Fibroblast of upper back skin (primary cell): Measurements from ENCODE around the gene ST6GALNAC4.

Source experiments
- DNase-seq: peaks from one replicate; pipeline ENCODE4 v3.0.0-alpha.2; 2013

Gene ST6GALNAC4

DNA sequence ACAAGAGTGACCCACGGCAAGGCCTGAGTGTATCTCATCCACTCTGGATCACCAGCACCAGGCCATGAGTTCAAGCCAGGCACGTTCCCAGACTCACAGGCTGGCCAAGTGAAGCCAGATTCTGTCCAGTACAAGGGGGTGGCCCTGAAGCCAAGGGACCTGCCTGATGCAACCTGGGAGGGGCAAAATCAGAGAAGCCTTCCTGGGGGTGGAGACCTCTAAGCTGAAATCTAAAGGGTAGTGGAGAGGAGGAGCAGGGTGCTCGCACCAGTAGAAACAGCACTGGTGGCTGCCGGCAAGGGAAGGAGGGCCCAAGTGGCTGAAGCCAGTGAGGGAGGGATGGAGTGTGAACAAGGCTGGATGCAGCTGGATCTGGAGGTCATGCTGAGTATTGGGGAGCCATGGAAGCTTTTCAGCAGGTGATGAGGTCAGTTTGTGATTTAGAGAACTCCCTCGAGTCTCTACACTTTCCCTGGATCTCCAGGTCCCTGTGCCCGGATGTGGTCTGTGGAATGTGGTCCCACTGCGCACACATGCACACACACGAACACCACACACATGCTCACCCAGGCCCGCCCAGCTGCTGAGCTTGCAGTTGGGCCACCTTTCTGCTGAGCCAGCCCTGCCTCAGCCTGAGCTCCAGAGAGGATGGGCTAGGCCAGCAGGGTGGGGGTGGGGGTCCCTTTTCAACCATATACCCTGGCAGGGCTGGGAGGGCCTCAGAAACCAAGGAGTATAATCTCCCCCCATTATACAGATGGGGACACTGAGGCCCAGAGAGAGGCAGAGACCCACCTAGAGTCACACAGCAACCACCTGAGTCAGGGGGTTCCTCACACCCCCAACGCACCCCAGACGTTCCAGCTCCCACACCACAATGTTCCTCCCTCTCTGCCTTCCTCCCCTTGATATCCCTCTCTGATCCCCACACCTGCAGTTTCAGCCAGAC lies 12.1 kb upstream of the ST6GALNAC4 start:
- DNase-seq = no peak

DNA sequence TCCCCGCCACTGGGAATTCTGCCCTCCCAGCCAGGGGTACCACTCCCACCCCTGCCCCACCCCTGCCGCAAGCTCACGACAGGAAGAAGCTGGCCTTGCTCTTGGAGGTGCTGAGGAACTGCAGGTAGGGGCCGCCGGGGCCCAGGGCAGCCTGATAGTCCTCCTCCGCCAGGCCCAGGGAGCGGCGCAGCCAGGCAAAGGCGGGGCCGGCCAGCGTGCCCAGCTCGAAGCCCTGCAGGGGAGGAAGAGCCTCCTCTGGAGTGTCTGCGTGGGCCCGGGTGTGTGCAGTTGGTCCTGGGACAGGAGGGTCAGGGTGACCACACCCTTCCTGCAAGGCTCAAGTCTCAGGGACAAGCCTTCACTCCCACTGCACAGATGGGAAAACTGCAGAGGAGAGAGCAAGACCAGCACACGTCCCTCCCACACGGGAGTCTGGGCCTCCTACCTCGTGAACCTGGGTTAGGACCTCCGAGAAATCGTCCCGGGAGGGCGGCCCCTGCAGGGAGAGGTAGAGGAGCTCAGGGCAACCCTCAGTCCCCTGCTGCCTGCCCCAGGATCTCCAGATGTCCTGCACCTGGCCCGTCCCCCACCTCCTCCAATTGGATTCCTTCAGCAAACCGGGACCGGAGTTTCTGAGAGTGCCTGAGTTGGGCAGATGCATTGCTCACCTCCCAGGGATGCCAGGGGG lies 11.3 kb upstream of the ST6GALNAC4 start:
- no peak for DNase-seq

DNA sequence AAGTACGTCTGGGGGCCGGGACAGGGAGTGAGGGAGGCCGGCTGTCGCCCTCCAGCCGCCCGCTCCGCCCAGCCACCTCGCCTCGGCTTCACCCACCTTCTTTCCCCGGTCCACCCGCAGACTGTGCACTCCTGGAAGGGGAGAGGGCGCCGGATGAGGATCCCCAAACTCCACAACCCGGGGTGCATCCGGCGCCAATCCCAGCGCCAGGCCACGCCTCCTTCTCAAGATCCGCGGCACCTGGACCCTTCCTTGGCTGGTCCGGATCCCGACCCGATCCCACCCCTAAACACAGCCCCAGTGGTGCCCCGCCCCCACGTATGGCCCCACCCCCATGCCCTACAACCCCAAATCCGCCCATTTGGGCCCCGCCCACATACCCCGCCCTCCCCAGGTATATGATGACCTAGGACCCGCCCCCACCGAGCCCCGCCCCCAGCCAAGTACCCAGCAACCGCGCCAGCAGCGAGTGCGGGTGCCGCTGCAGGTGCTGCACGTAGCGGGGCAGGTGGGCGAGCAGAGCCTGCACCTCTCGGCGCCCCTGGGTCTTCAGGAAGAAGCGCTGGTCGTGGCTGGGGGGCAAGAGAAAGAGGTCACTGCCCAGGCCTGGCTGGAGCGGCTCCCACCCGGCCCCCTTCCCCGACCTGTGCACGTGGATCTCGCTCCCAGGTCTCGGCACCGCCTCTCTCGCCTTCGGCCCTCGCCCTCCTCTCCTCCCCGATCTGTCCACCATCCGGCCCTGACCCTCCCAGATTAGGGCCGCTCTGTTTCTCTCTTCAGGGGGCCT lies 10.6 kb upstream of the ST6GALNAC4 start:
- DNase-seq = no peak

DNA sequence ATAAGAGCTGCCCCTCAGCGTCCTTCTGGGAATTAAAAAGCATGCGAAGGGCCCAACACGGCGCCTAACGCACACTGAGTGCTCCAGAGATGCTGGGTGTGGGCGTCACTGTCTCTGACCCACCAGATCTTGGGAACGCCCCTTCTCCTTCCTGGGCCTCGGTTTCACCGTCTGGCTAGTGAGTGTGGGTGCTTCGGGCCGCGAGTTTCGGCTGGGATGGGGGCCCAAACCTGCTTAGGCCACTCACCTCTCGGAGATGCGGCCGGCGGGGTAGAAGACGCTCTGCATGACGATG lies 10.0 kb upstream of the ST6GALNAC4 start:
- no peak for DNase-seq

DNA sequence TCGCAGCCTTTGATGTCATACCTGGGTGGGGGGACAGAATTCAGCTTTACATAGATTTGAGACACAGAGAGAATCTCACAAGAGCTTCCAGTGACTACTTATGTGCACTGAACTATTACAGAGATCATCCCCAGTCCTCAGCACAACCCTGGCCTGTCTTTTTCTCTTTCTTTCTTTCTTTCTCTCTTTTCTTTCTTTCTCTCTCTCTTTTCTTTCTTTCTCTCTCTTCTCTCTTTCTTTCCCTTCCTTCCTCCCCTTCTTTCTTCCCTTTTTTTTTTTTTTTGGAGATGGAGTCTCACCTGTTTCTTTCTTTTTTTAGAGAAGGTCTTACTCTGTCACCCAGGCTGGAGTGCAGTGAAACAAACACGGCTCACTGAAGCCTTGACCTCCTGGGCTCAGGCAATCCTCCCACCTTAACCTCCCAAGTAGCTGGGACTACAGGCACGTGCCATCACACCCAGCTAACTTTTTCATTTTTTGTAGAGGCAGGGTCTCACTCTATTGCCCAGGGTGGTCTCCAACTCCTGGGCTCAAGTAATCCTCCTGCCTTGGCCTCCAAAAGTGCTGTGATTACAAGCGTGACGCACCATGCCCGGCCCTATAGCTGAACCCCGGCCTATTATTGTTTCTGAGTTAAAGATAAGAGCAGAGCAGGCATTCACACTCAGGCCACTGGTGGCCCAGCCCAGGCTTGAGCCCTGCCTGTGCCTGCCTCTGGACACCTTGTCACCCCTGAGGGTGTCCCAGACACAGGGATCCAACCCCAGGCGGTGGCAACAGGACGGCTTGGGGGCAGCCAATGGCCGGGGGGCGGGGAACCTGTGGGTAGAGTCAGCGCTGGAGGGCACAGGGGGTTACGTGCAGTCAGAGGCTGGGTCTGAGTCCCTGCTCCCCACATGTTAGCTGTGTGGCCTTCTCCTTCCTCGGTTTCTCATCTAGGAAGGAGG lies 9.4 kb upstream of the ST6GALNAC4 start:
- no peak for DNase-seq

DNA sequence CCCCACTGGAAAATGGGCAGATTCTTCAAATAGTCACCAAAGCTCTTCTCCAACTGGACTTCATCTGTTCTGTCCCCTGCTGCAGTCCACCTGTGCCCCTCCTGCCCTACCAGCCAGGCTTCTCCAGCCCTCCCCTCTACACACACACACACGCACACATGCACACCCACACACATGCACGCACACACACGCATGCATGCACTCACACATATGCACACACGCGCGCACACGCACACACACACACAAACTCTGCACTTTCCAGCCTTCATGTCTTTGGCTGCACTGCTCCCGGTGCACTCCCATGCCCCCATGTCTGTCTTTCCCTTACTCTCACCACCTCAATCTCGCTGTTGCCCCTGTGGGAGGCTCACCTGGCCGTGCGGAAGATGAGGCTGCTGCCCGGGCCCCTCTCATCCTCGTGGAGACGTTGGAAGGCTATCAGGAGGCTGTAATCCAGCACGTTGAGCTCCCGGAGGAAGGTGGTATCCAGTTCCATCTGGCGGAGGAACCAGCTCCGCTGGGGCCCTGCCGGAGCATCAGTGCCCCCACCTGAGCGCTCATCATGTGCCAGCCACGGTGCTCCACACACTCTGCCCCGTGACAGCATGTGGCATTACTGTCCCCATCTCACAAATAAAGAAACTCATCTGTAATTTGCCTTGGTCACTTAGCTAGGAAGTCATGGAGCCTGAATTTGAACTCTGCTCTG lies 8.0 kb upstream of the ST6GALNAC4 start:
- DNase-seq = no peak

DNA sequence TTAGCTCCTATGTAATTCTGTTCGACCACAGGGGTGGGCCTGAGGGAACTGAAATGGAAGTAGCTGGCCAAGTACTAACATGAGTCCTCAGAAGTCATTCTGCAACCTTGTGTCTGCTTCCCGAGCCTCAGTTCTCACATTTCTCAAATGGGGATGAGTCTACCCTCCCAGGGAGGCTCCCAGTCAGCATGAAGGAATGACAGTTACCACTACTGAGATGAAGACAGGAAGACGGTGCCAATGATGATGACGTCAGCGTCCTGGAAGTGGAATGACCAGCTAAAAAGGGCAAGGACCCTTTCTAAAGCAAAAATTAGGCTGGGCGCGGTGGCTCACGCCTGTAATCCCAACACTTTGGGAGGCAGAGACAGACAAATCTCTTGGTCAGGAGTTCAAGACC lies 6.9 kb upstream of the ST6GALNAC4 start:
- DNase-seq = peak; percentile 95

DNA sequence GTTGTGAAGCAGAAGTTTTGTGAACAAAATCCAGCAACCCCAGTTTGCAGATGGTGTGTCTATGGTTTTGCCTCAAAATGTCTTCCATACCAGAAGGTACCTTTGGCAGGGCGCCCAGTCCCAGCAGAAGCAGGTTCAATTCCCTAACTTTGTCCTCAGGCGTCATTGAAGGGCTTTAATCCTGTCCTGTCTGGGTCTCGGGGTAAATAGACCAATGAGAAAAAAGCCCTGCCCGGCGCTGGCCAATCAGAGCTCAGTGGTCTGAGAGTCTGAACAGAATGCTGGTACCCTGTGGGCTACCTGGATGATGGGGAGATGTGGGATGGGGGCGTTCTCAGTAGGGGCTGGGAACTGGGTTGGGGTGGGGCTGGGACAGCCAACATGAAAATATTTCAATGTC lies 6.2 kb upstream of the ST6GALNAC4 start:
- no peak for DNase-seq

DNA sequence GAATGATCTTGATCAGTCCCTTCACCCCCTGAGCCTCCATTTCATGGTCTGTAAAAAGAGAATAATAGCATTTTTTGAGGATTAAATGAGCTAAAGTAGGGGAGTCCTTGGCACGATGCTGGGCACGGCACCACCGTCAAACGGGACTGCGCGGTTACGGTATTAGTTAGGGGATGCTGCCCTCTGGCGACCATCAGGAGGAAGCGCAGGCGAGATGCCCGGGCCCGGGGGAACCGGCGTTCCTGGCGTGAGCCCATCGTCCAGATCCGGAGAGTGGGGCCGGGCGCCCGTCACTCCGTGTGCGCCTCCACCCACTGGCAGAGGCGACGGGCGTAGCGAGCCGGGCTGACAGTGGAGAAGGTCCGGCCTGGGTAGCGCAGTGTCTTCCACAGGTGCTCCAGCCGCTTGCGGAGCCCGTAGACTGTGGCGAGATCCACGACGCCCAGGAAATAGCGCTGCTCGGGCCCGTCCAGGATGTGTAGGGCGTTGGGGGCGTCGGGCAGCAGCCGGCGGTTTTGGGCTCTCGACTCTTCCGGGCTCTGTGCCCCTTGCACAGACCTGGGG lies 4.8 kb upstream of the ST6GALNAC4 start:
- peak; percentile 49 for DNase-seq

DNA sequence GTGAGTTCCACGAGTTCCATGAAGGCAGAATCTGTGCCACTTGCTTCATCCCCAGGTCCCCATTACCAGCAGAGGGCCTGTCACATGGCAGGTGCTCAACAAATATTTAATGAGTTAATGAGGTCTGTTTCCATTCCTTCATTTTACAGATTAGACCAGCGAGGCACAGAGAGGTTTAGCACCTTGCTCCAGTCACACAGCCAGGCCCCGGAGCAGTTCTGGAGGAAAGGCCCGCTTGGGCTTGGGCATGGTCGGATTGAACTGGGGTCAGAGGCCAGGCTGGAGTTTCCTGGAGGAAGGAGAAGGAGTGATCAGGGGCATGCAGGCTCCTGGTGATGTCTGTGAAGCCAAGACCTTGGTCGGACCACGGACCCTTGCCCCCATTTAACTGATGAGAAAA lies 4.0 kb upstream of the ST6GALNAC4 start:
- no peak for DNase-seq

DNA sequence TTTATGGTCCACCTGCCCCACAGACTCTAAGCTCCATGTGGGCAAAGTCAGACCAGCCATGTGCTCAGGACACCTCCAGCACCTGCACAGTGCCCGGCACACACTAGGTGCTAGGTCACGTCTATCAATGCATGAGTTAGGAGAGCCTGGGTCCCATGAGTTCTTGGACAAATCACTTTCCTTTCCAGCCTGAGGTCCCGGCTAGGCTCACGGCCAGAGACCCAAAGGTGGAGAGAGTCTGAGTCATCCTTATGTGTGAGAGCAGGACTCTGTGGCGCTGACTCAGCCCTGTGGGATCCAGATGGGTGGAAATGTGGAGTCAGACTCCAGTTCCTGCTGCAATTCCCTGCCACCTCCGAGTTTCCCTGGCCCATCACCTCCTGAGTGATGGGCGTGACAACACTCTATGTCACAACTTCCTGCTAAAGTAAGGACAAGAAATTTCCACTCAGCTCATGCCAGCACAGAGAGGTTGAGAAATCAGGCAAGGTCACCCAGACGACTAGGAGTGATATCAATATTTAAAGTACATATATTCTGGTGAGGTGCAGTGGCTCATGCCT lies 2.5 kb upstream of the ST6GALNAC4 start:
- peak; percentile 99 for DNase-seq

DNA sequence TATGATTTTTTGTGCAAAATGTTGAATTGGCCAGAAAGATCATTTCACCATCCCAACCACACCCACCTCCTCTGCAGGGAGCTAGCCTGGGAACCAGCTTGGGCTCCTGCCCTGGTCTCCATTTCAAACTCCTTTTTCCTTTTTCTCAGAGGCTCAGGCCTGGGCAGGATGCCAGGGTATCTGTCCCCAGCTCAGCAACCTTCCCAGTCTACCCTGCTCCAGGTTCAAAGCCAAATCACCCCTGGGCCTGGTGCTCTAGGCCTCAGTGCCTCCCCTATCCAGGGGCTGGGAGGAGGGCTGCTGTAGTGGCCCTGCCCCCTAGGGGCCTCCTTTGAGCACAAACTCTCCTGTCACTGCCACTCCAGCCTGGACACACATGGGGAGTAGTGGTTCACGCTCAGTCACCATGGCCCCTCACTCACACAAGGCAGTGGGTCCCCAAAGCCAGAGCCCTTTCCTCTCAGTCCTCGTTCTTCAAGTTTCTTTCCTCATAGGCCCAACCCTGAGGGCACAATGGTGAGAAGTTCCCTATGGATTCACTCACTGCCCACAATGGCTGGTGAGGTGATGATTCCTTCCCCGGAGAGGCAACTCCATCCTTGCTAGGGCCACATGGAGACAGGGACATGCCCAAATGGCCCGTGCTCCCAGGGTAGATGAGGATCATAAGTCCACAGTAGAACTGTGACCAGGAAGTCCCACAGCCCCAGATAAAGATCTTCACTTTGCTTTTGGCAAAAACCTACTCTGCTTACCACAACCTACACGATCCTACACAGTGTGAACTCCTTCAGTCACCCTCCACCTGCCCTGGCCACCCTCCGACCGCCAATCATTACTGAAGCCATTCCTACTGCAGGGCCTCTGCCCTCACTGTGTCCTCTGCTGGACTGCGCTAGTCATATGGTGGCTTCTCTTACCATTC lies 1.6 kb upstream of the ST6GALNAC4 start:
- peak; percentile 35 for DNase-seq

DNA sequence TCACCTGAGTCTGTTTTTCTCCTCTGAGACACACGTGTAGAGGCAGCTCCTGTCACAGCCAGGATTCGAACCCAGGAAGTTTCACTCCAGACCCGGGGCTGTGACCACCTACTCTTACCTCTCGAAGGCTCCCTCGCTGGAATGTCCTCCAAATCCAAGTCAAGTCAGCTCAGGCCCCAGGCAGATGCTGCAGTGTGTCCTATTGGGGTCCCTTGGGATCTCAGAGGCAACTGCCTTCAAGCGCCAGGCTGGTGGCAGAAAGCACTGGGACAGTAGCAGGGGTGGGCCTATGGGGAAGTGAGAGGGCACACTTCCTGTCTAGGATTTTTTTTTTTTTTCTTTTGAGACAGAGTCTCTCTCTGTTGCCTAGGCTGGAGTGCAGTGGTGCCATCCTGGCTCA lies 762 bp upstream of the ST6GALNAC4 start:
- DNase-seq = no peak

DNA sequence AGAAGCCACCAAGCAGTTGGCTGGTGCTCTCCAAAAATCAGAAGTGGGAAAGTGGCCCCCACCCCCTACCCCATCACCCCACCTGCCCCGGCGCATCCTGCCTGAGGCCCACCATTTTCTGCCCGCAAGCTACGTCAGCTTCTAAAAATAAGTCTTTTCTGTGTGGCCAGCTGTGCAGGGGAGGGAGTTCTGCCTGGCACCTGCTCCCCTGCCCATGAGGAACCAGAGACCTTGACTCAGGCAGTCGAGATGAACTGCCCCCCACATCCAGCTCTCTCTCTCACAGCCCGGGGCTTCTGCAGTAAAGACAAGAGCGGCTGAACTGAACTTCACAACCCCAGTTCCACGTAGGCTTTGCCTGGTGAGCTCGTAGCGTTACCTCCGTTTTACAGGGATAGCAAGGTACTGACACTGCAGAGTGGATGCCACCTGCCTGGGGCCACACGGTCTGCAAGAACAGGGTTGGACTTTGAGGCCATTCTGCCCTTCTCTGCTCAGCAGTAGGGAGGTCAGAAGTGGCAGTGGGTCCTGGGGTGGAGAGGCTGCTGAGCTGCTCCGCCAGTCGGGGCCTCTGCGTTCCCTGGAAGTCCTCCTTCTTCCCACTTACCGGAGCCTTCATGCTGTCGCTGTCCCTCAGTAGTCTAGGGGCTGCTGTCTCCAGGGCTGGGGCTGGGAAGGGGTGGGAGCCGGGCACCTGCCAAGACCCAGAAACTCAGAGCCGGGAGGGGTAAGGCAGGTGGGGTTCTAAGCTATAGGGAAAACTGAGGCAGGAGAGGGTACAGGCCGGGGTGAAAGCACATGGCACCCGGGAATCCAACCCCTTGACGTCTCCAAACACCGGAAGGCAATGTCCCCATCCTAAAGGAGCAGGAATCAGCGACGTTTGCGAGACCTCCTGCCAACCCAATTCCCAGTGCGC lies 781 bp downstream of the ST6GALNAC4 start:
- DNase-seq = no peak

DNA sequence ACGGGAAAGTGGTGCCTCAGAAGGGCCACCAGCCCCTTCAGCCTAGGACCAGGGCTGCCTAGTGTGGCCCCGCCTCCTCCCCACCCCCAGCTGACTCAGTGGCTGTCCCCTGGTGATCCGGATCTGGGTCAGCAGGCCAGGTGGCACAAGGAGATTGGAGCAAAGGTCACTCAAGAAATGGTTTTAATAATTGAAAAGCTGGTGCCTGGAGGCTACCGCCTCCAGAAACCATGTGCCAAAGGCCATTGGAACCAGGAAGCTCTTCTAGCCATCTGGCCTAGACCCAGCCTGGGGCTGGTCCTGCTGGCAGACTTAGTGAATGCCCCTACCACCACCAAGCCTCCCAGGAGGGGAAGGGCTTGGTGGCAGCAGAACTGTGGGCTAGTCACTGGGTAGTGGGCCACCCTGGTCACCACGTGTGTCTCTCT lies 1.5 kb downstream of the ST6GALNAC4 start:
- no peak for DNase-seq

DNA sequence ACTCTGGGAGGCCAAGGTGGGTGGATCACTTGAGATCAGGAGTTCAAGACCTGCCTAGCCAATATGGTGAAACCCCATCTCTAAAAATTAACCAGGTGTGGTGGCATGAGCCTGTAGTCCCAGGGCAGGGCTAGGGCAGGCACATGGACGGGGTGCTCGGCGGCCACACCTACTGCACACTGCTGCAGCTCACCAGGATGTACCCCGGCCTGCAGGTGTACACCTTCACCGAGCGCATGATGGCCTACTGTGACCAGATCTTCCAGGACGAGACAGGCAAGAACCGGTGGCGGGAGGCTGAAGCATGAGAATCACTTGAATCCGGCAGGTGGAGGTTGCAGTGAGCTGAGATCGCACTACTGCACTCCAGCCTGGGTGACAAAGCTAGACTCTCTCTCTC lies 3.2 kb downstream of the ST6GALNAC4 start:
- DNase-seq = no peak

DNA sequence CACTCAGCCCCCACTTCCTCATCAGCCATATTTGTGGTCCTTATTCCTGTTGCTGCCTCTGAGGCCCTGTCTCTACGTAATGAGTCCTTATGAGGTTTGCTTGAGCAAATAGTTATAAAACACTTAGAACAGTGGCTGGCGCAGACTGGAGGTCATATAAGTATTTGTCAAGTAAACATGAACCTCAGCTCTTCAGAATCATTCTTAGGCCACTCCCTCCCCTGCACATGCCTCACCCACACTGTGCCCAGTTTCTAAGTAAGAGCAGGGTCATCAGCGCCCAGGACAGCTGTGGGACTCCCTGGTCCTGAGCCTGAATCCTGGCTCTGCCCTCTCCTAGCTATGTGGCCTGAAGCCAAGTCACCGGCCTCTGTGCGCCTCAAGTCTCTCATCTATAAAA lies 4.0 kb downstream of the ST6GALNAC4 start:
- DNase-seq = no peak

DNA sequence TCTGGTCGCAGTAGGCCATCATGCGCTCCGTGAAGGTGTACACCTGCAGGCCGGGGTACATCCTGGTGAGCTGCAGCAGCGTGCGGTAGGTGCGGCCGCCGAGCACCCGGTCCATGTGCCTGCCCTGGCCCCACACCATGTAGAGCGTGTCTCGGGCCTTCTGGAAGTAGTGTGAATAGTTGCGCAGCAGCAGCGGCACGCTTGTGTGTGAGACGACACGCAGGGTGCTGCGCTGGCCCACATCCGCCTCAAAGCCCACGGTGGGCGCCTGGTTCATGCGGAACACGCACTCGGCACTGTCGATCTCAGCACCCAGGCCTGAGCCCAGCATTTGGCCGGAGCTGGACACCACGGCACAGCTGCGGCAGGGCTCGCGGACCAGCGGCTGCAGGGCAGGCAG lies 4.5 kb downstream of the ST6GALNAC4 start:
- DNase-seq = no peak
